Gastrocnemius medialis (tissue), 4 donors: Measurements from ENCODE around the gene DDX60. TPM values are rescaled to one million over a fixed set of nuclear protein-coding genes. Genes with fewer than 3 reads are reported as not detected.

Experiments used
- ATAC-seq, 2 donors: fragments of 150-250 bp; one replicate each; pipeline ENCODE4 v1.9.1; 2016
- DNase-seq, 2 donors: peaks; one replicate each; pipeline ENCODE4 v3.0.0-alpha.2; 2019
- H3K27ac ChIP-seq, 4 donors: fragments of 200-600 bp; sonication (generic); 1 replicate in 1 of 4; 2 replicates in 3 of 4; pipeline ENCODE4 v1.5.1; 2016 to 2018; ENCODE audit warnings: mild to moderate bottlenecking in 2 of 4, moderate library complexity in 1 of 4
- H3K27me3 ChIP-seq, 3 donors: fragments of 200-600 bp; sonication (generic) in 2 of 3; 1 replicate in 1 of 3; 2 replicates in 2 of 3; pipeline versions ENCODE4 v1.5.1 to v1.6.0; 2016 to 2019; ENCODE audit warnings: mild to moderate bottlenecking in 1 of 3, moderate library complexity in 1 of 3
- H3K36me3 ChIP-seq, 2 donors: fragments of 200-600 bp; sonication (generic) in 1 of 2; one replicate each; pipeline ENCODE4 v1.5.1; 2017 to 2018
- H3K4me1 ChIP-seq, 2 donors: fragments of 200-600 bp; sonication (generic) in 1 of 2; one replicate each; pipeline ENCODE4 v1.5.1; 2016 to 2017; ENCODE audit warnings: mild to moderate bottlenecking in 2 of 2
- H3K4me3 ChIP-seq, 4 donors: fragments of 200-600 bp; sonication (generic) in 3 of 4; 1 replicate in 1 of 4; 2 replicates in 3 of 4; pipeline ENCODE4 v1.5.1; 2016 to 2019; ENCODE audit warnings: mild to moderate bottlenecking in 2 of 4
- H3K9me3 ChIP-seq, 3 donors: fragments of 200-600 bp; sonication (generic) in 2 of 3; 1 replicate in 1 of 3; 2 replicates in 2 of 3; pipeline ENCODE4 v1.5.1; 2016 to 2019
- POLR2A ChIP-seq, 2 donors: fragments of 450-650 bp; IDR thresholded peaks; one replicate each; pipeline ENCODE4 v1.6.1; 2017; ENCODE audit warnings: antibody characterized with exemption in 2 of 2, mild to moderate bottlenecking in 2 of 2, moderate library complexity in 2 of 2
- in situ Hi-C, 4 donors: fragments of 200-750 bp; cut with MboI; loops; one replicate each; pipeline versions ENCODE4 v1.15.0 to v1.8.0; 2017; ENCODE audit warnings: low sequenced_read_pairs in 4 of 4
- intact Hi-C: fragments of 100-400 bp; cut with DNase I; formaldehyde crosslinking; loops from one replicate; pipeline ENCODE4 v1.15.1; 2023; ENCODE audit warnings: low total_unique reads
- total RNA-seq, 4 donors: library from RNA; depleted of rRNA; stranded (reverse); fragments of >200 nt; gene quantifications; one replicate each; pipeline versions ENCODE4 v1.1.0 to v1.2.3, GENCODE V29; 2016
- TF ChIP-seq, protein P1 (sequence below), 5 experiments: fragments of 450-650 bp in 3 of 5; fragments of 200-600 bp in 2 of 5; sonication (generic) in 2 of 5; IDR thresholded peaks in 4 of 5; conservative IDR thresholded peaks in 1 of 5; 1 replicate in 4 of 5; 2 replicates in 1 of 5; pipeline ENCODE4 v1.5.1; 2016 to 2019; ENCODE audit warnings: antibody characterized with exemption in 5 of 5, mild to moderate bottlenecking in 3 of 5, moderate library complexity in 3 of 5

Gene DDX60
- total RNA-seq, 4 donors from 2014 or later, result 1.6 to 12.1 (median 3.6) TPM

DNA sequence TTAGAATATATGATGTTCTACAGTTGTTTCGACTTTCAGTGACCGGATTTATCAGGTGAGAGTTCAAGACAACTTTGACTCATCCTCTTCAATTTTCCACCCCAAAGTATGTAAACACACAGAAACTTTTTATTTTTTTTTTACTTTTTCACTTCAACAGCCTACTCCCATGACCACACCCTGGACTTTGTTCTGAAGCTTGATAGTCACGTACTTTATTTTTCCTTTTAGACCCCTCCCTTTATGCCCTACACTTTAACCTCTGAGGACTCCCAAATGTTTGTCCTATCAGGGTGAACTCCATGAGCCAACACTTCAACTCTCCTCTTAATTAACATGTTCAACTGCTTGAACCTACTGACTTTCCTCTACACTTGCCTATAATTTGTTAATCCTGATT lies 2.5 kb upstream of the DDX60 start:
- no peak overlapping the region for H3K27ac ChIP-seq
- no peaks in the 10 kb centered on the region for H3K9me3 ChIP-seq
- H3K4me3 ChIP-seq, result no peak overlapping the region
- DNase-seq (no peak), ATAC-seq (no peak)
- intact Hi-C loops (no loop called here), in situ Hi-C loops (no loop called here)
- H3K27me3 ChIP-seq, result no peaks in the 10 kb centered on the region
- H3K36me3 ChIP-seq, result no peaks in the 10 kb centered on the region
- no peak for TF ChIP-seq POLR2A (IDR thresholded peaks at IDR 0.05)
- TF ChIP-seq, protein P1, sequence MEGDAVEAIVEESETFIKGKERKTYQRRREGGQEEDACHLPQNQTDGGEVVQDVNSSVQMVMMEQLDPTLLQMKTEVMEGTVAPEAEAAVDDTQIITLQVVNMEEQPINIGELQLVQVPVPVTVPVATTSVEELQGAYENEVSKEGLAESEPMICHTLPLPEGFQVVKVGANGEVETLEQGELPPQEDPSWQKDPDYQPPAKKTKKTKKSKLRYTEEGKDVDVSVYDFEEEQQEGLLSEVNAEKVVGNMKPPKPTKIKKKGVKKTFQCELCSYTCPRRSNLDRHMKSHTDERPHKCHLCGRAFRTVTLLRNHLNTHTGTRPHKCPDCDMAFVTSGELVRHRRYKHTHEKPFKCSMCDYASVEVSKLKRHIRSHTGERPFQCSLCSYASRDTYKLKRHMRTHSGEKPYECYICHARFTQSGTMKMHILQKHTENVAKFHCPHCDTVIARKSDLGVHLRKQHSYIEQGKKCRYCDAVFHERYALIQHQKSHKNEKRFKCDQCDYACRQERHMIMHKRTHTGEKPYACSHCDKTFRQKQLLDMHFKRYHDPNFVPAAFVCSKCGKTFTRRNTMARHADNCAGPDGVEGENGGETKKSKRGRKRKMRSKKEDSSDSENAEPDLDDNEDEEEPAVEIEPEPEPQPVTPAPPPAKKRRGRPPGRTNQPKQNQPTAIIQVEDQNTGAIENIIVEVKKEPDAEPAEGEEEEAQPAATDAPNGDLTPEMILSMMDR (IDR thresholded peaks at IDR 0.05 in 4 of 5, conservative IDR thresholded peaks at IDR 0.05 in 1 of 5), result no peak
- peaks cover 0 to 8% of the 10 kb centered on the region in 2 donors for H3K4me1 ChIP-seq

GRCh38 chr4:168319486-168320019 lies 1.0 kb upstream of the DDX60 start:
- ATAC-seq, result no peak
- no peak overlapping the region for H3K27ac ChIP-seq

DNA sequence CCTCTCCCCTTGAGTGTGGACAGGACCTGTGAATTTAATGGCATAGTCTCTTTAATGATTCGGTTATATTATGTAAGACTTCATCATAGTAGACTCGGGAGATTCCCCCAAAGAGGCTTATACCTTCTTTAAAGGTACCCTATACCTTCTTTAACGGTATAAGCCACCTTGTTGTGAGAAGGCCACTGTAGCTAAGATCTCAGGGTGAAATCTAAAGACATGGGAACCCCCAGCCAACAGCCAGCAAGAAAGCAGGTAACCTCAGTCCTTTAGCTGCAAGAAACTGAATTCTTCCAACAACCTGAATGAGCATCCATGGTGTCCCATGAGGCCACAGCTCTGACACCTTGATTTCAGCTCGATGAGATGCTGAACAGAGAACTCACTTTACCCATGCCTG lies 931 bp downstream of the DDX60 start:
- intact Hi-C loops (loop anchor here (2.0 to 10.0 kb wide), 4 partner anchors 95 to 237 kb away; partner anchors contain the start of gene DDX60L), in situ Hi-C loops (no loop called here)
- no peaks in the 10 kb centered on the region for H3K27me3 ChIP-seq
- DNase-seq (no peak), ATAC-seq (no peak)
- H3K36me3 ChIP-seq, result no peaks in the 10 kb centered on the region
- peaks cover 0 to 8% of the 10 kb centered on the region in 2 donors for H3K4me1 ChIP-seq
- peak overlapping the region; percentile 86 to 88 (median 87) for H3K27ac ChIP-seq
- TF ChIP-seq, protein P1 (IDR thresholded peaks at IDR 0.05 in 4 of 5, conservative IDR thresholded peaks at IDR 0.05 in 1 of 5), result no peak
- TF ChIP-seq POLR2A (IDR thresholded peaks at IDR 0.05), result no peak
- H3K9me3 ChIP-seq, result no peaks in the 10 kb centered on the region
- H3K4me3 ChIP-seq, result peak overlapping the region; percentile 73 to 95 (median 92)

More at GRCh38 chr4:168319486-168320019, 1.0 kb upstream of the DDX60 start:
- in situ Hi-C loops (no loop called here), intact Hi-C loops (loop anchor here (2.0 to 10.0 kb wide), 4 partner anchors 93 to 235 kb away; partner anchors contain the start of gene DDX60L)
- Histone ChIP-seq H3K4me1 (peaks cover 0 to 8% of the 10 kb centered on the region in 2 donors), H3K9me3 (no peaks in the 10 kb centered on the region), H3K36me3 (no peaks in the 10 kb centered on the region), H3K27me3 (no peaks in the 10 kb centered on the region), H3K4me3 (peak overlapping the region in 2 of 4 donors; percentile 94 to 95)
- TF ChIP-seq, protein P1 (IDR thresholded peaks at IDR 0.05 in 4 of 5, conservative IDR thresholded peaks at IDR 0.05 in 1 of 5), result no peak
- no peak for TF ChIP-seq POLR2A (IDR thresholded peaks at IDR 0.05)
- DNase-seq, result no peak

DNA sequence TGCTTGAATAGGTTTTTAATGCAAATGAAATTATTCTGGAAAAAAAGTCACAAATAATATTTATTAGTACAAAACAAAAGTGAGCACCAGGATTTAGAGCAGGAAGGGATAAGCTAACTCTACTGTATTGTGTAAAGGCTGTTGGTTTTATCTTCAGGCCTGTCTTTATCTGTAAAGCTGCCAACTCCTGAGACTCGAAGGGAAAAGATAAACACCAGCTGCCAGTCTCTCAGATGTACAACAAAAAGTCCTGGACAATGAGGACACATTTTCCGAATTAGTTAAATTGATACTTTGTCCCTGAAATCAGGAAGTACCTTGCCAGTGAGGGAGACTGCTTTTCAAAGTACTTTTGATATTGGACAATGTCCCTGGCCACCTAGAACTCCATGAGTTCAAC lies 8.8 kb downstream of the DDX60 start:
- TF ChIP-seq, protein P1 (IDR thresholded peaks at IDR 0.05 in 4 of 5, conservative IDR thresholded peaks at IDR 0.05 in 1 of 5), result no peak
- no peak for TF ChIP-seq POLR2A (IDR thresholded peaks at IDR 0.05)
- Histone ChIP-seq H3K9me3 (no peaks in the 10 kb centered on the region), H3K27me3 (no peaks in the 10 kb centered on the region), H3K4me1 (no peaks in the 10 kb centered on the region), H3K27ac (no peak overlapping the region), H3K36me3 (peaks cover 0 to 7% of the 10 kb centered on the region in 2 donors), H3K4me3 (no peak overlapping the region)
- ATAC-seq, result no peak
- intact Hi-C loops (loop anchor here (10.0 kb wide), 2 partner anchors 145 to 245 kb away; no protein-coding TSS in a partner anchor), in situ Hi-C loops (no loop called here)
- no peak for DNase-seq
